Measurements from ENCODE around the gene ZNF609. TPM values are rescaled to one million over a fixed set of nuclear protein-coding genes. Genes with fewer than 3 reads are reported as not detected.

ZNF609 gene
- polyA plus RNA-seq, 1 donor (not counting 4 experiments of a cell fraction or from before 2014, with no cell fraction given) = 16.9 TPM

- no peak for FAIRE-seq
- no peaks in the 10 kb centered on the region for H3K79me2 ChIP-seq (ENCODE audit: control insufficient read depth, insufficient read depth, low read length)
- H3K27ac ChIP-seq (ENCODE audit: control insufficient read depth, insufficient read depth, low read length) = no peak overlapping the region
- H4K20me1 ChIP-seq (ENCODE audit: control insufficient read depth, extremely low read depth, insufficient read depth, low read length) = no peaks in the 10 kb centered on the region
- dilution Hi-C loops (cut with MboI; ENCODE audit: extremely low pct_ligation_motif_present, low sequenced_read_pairs) = no loop called here
- peaks cover 4 to 7% of the 10 kb centered on the region in 2 experiments for H3K36me3 ChIP-seq (ENCODE audit: control insufficient read depth in 2 of 2, extremely low read depth in 1 of 2, insufficient read depth in 2 of 2, low read length in 2 of 2)
- H2AFZ ChIP-seq (ENCODE audit: control insufficient read depth, low read length) = no peak overlapping the region
- no peak overlapping the region for H3K4me3 ChIP-seq (ENCODE audit: control insufficient read depth in 2 of 3, extremely low read depth in 1 of 3, insufficient read depth in 2 of 3, low read depth in 1 of 3, low read length in 3 of 3)
- no peak for DNase-seq (ENCODE audit: low read depth, low spot score)
- TF ChIP-seq CTCF (optimal IDR thresholded peaks at IDR 0.05 in 1 of 3, IDR thresholded peaks at IDR 0.05 in 1 of 3, conservative IDR thresholded peaks at IDR 0.05 in 1 of 3; ENCODE audit: extremely low read depth in 1 of 3, insufficient read depth in 2 of 3, low read length in 3 of 3) = no peak
- no peak for TF ChIP-seq EZH2 (IDR thresholded peaks at IDR 0.05; ENCODE audit: low read length)
- H3K9ac ChIP-seq (ENCODE audit: control insufficient read depth, extremely low read depth, insufficient read depth, low read length) = no peak overlapping the region
- no peaks in the 10 kb centered on the region for H3K9me1 ChIP-seq (ENCODE audit: control insufficient read depth, extremely low read depth, insufficient read depth, low read length)
- H3K4me1 ChIP-seq (ENCODE audit: control insufficient read depth, extremely low read depth, insufficient read depth, low read length) = peaks cover 19% of the 10 kb centered on the region
- H3K9me3 ChIP-seq (ENCODE audit: control insufficient read depth, low read depth, low read length) = no peaks in the 10 kb centered on the region
- no peak overlapping the region for H3K4me2 ChIP-seq (ENCODE audit: control insufficient read depth, extremely low read depth, insufficient read depth, low read depth, low read length)
- H3K27me3 ChIP-seq (ENCODE audit: control insufficient read depth, extremely low read depth, insufficient read depth, low read length) = no peaks in the 10 kb centered on the region
Observed at GRCh38 chr15:64447536-64448315, 12.7 kb upstream of the ZNF609 start.

DNA sequence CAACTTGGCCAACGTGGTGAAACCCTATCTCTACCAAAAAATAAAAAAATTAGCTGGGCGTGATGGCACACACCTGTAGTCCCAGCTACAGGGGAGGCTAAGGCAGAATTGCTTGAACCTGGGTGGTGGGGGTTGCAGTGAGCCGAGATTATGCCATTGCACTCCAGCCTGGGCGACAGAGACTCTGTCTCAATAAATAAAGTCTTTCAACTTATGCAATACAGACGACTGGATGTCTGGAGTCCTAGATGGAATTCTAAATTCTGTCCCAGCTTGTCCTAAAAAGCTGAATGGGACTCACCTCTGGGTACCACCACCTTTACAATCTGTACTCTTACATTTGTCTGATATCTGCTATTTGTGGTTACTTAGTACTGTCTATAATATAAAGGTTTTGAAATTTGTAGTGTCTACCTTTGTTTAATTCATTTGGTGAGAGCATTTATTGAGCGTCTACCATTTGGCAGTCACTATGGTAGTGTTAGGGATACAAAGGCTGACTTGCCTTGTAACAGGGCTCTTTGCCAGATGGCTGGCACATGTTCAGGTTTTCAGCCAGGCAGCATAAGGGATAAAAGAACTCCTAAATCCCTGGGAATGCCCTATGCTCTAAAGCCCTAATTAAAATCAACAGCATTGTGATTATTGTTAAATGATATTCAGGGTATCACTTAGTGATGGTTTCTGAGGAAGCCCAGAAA lies 7.2 kb upstream of the ZNF609 start:
- no peak for FAIRE-seq
- no peaks in the 10 kb centered on the region for H3K9me1 ChIP-seq (ENCODE audit: control insufficient read depth, extremely low read depth, insufficient read depth, low read length)
- dilution Hi-C loops (cut with MboI; ENCODE audit: extremely low pct_ligation_motif_present, low sequenced_read_pairs) = no loop called here

More for the DNA sequence above, 7.2 kb upstream of the ZNF609 start:
- Histone ChIP-seq H2AFZ (ENCODE audit: control insufficient read depth, low read length) (no peak overlapping the region), H4K20me1 (ENCODE audit: control insufficient read depth, extremely low read depth, insufficient read depth, low read length) (no peaks in the 10 kb centered on the region), H3K9me3 (ENCODE audit: control insufficient read depth, low read depth, low read length) (no peaks in the 10 kb centered on the region), H3K79me2 (ENCODE audit: control insufficient read depth, insufficient read depth, low read length) (no peaks in the 10 kb centered on the region), H3K27ac (ENCODE audit: control insufficient read depth, insufficient read depth, low read length) (no peak overlapping the region), H3K4me3 (ENCODE audit: control insufficient read depth in 2 of 3, extremely low read depth in 1 of 3, insufficient read depth in 2 of 3, low read depth in 1 of 3, low read length in 3 of 3) (no peak overlapping the region), H3K4me2 (ENCODE audit: control insufficient read depth, extremely low read depth, insufficient read depth, low read depth, low read length) (no peak overlapping the region), H3K36me3 (ENCODE audit: control insufficient read depth in 2 of 2, extremely low read depth in 1 of 2, insufficient read depth in 2 of 2, low read length in 2 of 2) (peaks cover 0 to 3% of the 10 kb centered on the region in 2 experiments), H3K27me3 (ENCODE audit: control insufficient read depth, extremely low read depth, insufficient read depth, low read length) (no peaks in the 10 kb centered on the region), H3K9ac (ENCODE audit: control insufficient read depth, extremely low read depth, insufficient read depth, low read length) (no peak overlapping the region), H3K4me1 (ENCODE audit: control insufficient read depth, extremely low read depth, insufficient read depth, low read length) (no peaks in the 10 kb centered on the region)
- no peak for DNase-seq (ENCODE audit: low read depth, low spot score)
- no peak for TF ChIP-seq EZH2 (IDR thresholded peaks at IDR 0.05; ENCODE audit: low read length)
- no peak for TF ChIP-seq CTCF (optimal IDR thresholded peaks at IDR 0.05 in 1 of 3, IDR thresholded peaks at IDR 0.05 in 1 of 3, conservative IDR thresholded peaks at IDR 0.05 in 1 of 3; ENCODE audit: extremely low read depth in 1 of 3, insufficient read depth in 2 of 3, low read length in 3 of 3)
